ENCODE data around the gene GREB1L. TPM values are rescaled to one million over a fixed set of nuclear protein-coding genes. Genes with fewer than 3 reads are reported as not detected.

GREB1L gene
- polyA plus RNA-seq, 1 donor (not counting 4 experiments of a cell fraction or from before 2014, with no cell fraction given), result 5.5 TPM

- dilution Hi-C loops (cut with MboI; ENCODE audit: extremely low pct_ligation_motif_present, low sequenced_read_pairs), result no loop called here
- FAIRE-seq, result no peak
- H3K4me1 ChIP-seq (ENCODE audit: control insufficient read depth, extremely low read depth, insufficient read depth, low read length), result peaks cover 2% of the 10 kb centered on the region
Observed at GRCh38 chr18:21254576-21254975, 12.5 kb downstream of the GREB1L start.

GRCh38 chr18:21255211-21255610, 13.2 kb downstream of the GREB1L start:
- Histone ChIP-seq H3K4me2 (ENCODE audit: control insufficient read depth, extremely low read depth, insufficient read depth, low read depth, low read length) (no peak overlapping the region), H4K20me1 (ENCODE audit: control insufficient read depth, extremely low read depth, insufficient read depth, low read length) (no peaks in the 10 kb centered on the region), H3K4me3 (ENCODE audit: control insufficient read depth in 2 of 3, extremely low read depth in 1 of 3, insufficient read depth in 2 of 3, low read depth in 1 of 3, low read length in 3 of 3) (no peak overlapping the region), H3K4me1 (ENCODE audit: control insufficient read depth, extremely low read depth, insufficient read depth, low read length) (peaks cover 2% of the 10 kb centered on the region), H3K27ac (ENCODE audit: control insufficient read depth, insufficient read depth, low read length) (no peak overlapping the region), H3K9me3 (ENCODE audit: control insufficient read depth, low read depth, low read length) (no peaks in the 10 kb centered on the region), H2AFZ (ENCODE audit: control insufficient read depth, low read length) (no peak overlapping the region), H3K79me2 (ENCODE audit: control insufficient read depth, insufficient read depth, low read length) (no peaks in the 10 kb centered on the region), H3K36me3 (ENCODE audit: control insufficient read depth in 2 of 2, extremely low read depth in 1 of 2, insufficient read depth in 2 of 2, low read length in 2 of 2) (no peaks in the 10 kb centered on the region), H3K27me3 (ENCODE audit: control insufficient read depth, extremely low read depth, insufficient read depth, low read length) (no peaks in the 10 kb centered on the region), H3K9ac (ENCODE audit: control insufficient read depth, extremely low read depth, insufficient read depth, low read length) (no peak overlapping the region), H3K9me1 (ENCODE audit: control insufficient read depth, extremely low read depth, insufficient read depth, low read length) (no peaks in the 10 kb centered on the region)
- dilution Hi-C loops (cut with MboI; ENCODE audit: extremely low pct_ligation_motif_present, low sequenced_read_pairs), result no loop called here
- FAIRE-seq (no peak), DNase-seq (ENCODE audit: low read depth, low spot score) (no peak)
- no peak for TF ChIP-seq CTCF (optimal IDR thresholded peaks at IDR 0.05 in 1 of 3, IDR thresholded peaks at IDR 0.05 in 1 of 3, conservative IDR thresholded peaks at IDR 0.05 in 1 of 3; ENCODE audit: extremely low read depth in 1 of 3, insufficient read depth in 2 of 3, low read length in 3 of 3)
- TF ChIP-seq EZH2 (IDR thresholded peaks at IDR 0.05; ENCODE audit: low read length), result no peak

More at GRCh38 chr18:21254576-21254975, 12.5 kb downstream of the GREB1L start:
- H3K36me3 ChIP-seq (ENCODE audit: control insufficient read depth in 2 of 2, extremely low read depth in 1 of 2, insufficient read depth in 2 of 2, low read length in 2 of 2), result no peaks in the 10 kb centered on the region
- TF ChIP-seq CTCF (optimal IDR thresholded peaks at IDR 0.05 in 1 of 3, IDR thresholded peaks at IDR 0.05 in 1 of 3, conservative IDR thresholded peaks at IDR 0.05 in 1 of 3; ENCODE audit: extremely low read depth in 1 of 3, insufficient read depth in 2 of 3, low read length in 3 of 3) (no peak), EZH2 (IDR thresholded peaks at IDR 0.05; ENCODE audit: low read length) (no peak)
- H2AFZ ChIP-seq (ENCODE audit: control insufficient read depth, low read length), result no peak overlapping the region
- no peaks in the 10 kb centered on the region for H4K20me1 ChIP-seq (ENCODE audit: control insufficient read depth, extremely low read depth, insufficient read depth, low read length)
- no peaks in the 10 kb centered on the region for H3K79me2 ChIP-seq (ENCODE audit: control insufficient read depth, insufficient read depth, low read length)
- H3K9ac ChIP-seq (ENCODE audit: control insufficient read depth, extremely low read depth, insufficient read depth, low read length), result no peak overlapping the region
- H3K9me3 ChIP-seq (ENCODE audit: control insufficient read depth, low read depth, low read length), result no peaks in the 10 kb centered on the region
- no peak overlapping the region for H3K4me2 ChIP-seq (ENCODE audit: control insufficient read depth, extremely low read depth, insufficient read depth, low read depth, low read length)
- H3K9me1 ChIP-seq (ENCODE audit: control insufficient read depth, extremely low read depth, insufficient read depth, low read length), result no peaks in the 10 kb centered on the region
- DNase-seq (ENCODE audit: low read depth, low spot score), result no peak
- H3K27me3 ChIP-seq (ENCODE audit: control insufficient read depth, extremely low read depth, insufficient read depth, low read length), result peaks cover 3% of the 10 kb centered on the region
- no peak overlapping the region for H3K4me3 ChIP-seq (ENCODE audit: control insufficient read depth in 2 of 3, extremely low read depth in 1 of 3, insufficient read depth in 2 of 3, low read depth in 1 of 3, low read length in 3 of 3)
- no peak overlapping the region for H3K27ac ChIP-seq (ENCODE audit: control insufficient read depth, insufficient read depth, low read length)

All from keratinocyte (primary cell).